Hepatocyte (in vitro differentiated cells): ENCODE measurements around the gene VILL.

Experiments
- CTCF ChIP-seq: fragments of 200-600 bp; sonication (generic); IDR thresholded peaks from 2 replicates; pipeline ENCODE4 v1.5.1; 2016; ENCODE audit warnings: antibody characterized with exemption, mild to moderate bottlenecking; ENCODE audit not compliant: poor library complexity
- EZH2 ChIP-seq: fragments of 200-600 bp; sonication (generic); IDR thresholded peaks from 2 replicates; pipeline ENCODE4 v1.6.1; 2016; ENCODE audit warnings: antibody characterized with exemption, mild to moderate bottlenecking, borderline replicate concordance
- EZH2phosphoT487 ChIP-seq: fragments of 200-600 bp; sonication (generic); IDR thresholded peaks from one replicate; pipeline ENCODE4 v1.6.1; 2018; ENCODE audit warnings: antibody characterized with exemption, mild to moderate bottlenecking, low read depth, moderate library complexity; ENCODE audit not compliant: unreplicated experiment, severe bottlenecking

GRCh38 chr3:37968813-37969595 lies 21.6 kb upstream of the VILL start:
- TF ChIP-seq CTCF (no peak), EZH2 (no peak), EZH2phosphoT487 (no peak)
